Placental epithelial cell (primary cell): ENCODE results near the gene TFF3. TPM values are rescaled to one million over a fixed set of nuclear protein-coding genes. Genes with fewer than 3 reads are reported as not detected.

Experiments used
- total RNA-seq: library from RNA; depleted of rRNA; stranded (reverse); fragments of >200 nt; gene quantifications from 2 replicates; pipeline ENCODE4 v1.2.3, GENCODE V29; 2012

TFF3 gene, protein sequence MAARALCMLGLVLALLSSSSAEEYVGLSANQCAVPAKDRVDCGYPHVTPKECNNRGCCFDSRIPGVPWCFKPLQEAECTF
- not detected in 2 replicates for total RNA-seq

DNA sequence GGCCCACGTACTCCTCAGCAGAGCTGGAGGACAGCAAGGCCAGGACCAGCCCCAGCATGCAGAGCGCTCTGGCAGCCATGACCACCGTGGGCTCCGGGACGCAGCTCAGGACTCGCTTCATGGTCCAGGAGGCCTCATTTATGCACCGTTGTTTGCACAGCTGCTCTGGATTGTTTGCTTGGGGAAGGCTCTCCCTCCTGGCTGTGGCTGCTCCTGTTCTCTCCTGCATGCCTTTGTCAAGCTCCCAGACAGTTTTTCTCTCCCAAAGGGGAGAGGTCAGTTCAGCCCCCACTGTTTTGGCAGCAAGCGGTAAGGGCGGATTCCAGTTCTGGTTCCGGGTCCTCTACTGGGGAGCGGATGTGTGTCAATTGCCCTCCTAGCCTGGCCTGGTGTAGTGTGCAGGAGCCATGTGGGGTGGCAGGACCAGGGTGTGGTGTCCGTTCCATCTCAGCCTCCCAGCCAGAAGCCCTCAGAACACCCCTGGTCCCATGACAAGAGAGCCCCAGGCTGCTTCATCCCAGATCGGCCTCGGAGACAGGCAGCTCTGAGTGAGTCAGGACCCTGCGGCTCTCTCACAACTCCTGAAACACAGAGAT, at the start of gene TFF3:
TFF3 (minus strand) TSS at position 114 of the 596 bp plus-strand sequence; CDS start at position 79, 35 bp downstream.

DNA sequence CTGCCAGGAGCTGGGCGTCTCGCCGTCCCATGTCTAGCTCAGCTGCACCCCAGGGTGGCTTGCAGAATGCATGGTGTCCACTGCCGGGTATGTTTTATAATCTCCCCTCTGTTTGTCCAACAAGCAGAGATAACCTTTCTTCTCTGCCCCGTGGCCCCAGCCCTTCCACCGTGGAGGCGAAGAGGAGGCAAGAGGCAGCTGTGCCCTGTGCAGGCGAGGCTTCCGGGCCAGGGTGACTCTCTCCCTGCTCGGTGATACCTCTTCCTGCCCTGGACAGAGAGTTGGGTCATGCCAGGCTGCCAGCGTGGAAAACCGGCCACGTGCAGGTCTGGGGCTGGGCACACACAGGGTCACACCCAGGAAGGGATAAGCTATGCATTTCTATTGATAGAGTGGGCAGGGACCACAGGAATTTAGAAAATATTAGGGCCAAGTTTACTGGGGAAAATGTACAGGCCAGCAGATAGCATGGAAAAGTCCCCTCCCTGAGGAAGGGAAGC, 35.8 kb upstream of the TFF3 start, which contains the start of gene TFF2:
TFF2 (minus strand) TSS at position 68 of the 500 bp plus-strand sequence; CDS start at position 31, 37 bp downstream.

Other genes with a start within 250 kb of the TFF3 start
- not detected in 2 replicates for gene UMODL1, start 244.1 kb downstream of the TFF3 start, total RNA-seq
- gene ABCG1, start 96.3 kb downstream of the TFF3 start, total RNA-seq = under 0.01 and 2.8 TPM in 2 replicates
- gene TFF2, start 35.6 kb upstream of the TFF3 start, total RNA-seq = not detected in 2 replicates
- gene TFF1, start 51.1 kb upstream of the TFF3 start, total RNA-seq = not detected in 2 replicates
- gene TMPRSS3, start 80.6 kb upstream of the TFF3 start, total RNA-seq = not detected in 2 replicates
- not detected in 2 replicates for gene UBASH3A, start 88.5 kb upstream of the TFF3 start, total RNA-seq
- gene RSPH1, start 180.8 kb upstream of the TFF3 start, total RNA-seq = 0.39 TPM in 1 of 2 replicates, not detected in the other
- 16.9 and 45.5 TPM in 2 replicates for gene SLC37A1, start 198.4 kb upstream of the TFF3 start, total RNA-seq